Activated CD8-positive, alpha-beta T cell treated with anti-CD3 and anti-CD28 coated beads for 36 hours (primary cell): ENCODE measurements around the gene TMEM129. TPM values are rescaled to one million over a fixed set of nuclear protein-coding genes. Genes with fewer than 3 reads are reported as not detected.

Experiments used
- ATAC-seq: fragments of 200-7000 bp; cut with Tn5 transposase; one replicate; pipeline ENCODE4 v1.10.0; 2021; ENCODE audit warnings: mild to moderate bottlenecking, moderate library complexity
- CTCF ChIA-PET: fragments of 350-600 bp; sonication (Branson Sonifier 250); formaldehyde crosslinking; loops from one replicate; lab custom pipeline; 2021; ENCODE audit warnings: antibody characterized with exemption; lab: Charles Lee
- POLR2A ChIA-PET: fragments of 350-600 bp; sonication (Branson Sonifier 250); formaldehyde crosslinking; loops from one replicate; lab custom pipeline; 2021; ENCODE audit warnings: antibody characterized with exemption; lab: Charles Lee
- DNase-seq: peaks from one replicate; pipeline ENCODE4 v3.0.0-alpha.2; 2020
- H3K27ac Mint-ChIP-seq: one replicate; pipeline ENCODE4 v1.8.0; 2021; ENCODE audit warnings: mild to moderate bottlenecking, mixed read lengths
- H3K27me3 Mint-ChIP-seq: one replicate; pipeline ENCODE4 v1.8.0; 2021; ENCODE audit warnings: mixed read lengths
- H3K36me3 Mint-ChIP-seq: one replicate; pipeline ENCODE4 v1.8.0; 2021; ENCODE audit warnings: low read depth, mixed read lengths
- H3K4me1 Mint-ChIP-seq: one replicate; pipeline ENCODE4 v1.8.0; 2021; ENCODE audit warnings: low read depth, mixed read lengths
- H3K4me3 Mint-ChIP-seq: one replicate; pipeline ENCODE4 v1.8.0; 2021; ENCODE audit warnings: mild to moderate bottlenecking, moderate library complexity, mixed read lengths
- H3K9me3 Mint-ChIP-seq: one replicate; pipeline ENCODE4 v1.8.0; 2021; ENCODE audit warnings: mixed read lengths
- CTCF ChIP-seq: fragments of 200-600 bp; IDR thresholded peaks from one replicate; pipeline ENCODE4 v1.8.0; 2022; ENCODE audit warnings: antibody characterized with exemption, mild to moderate bottlenecking
- intact Hi-C: fragments of 100-400 bp; cut with micrococcal nuclease; formaldehyde crosslinking; loops from one replicate; pipeline ENCODE4 v1.10.0; 2022
- total RNA-seq, 2 experiments: library from RNA; stranded (reverse); gene quantifications; one replicate each; pipeline ENCODE4 v1.2.3, GENCODE V29; 2021

Gene TMEM129
- total RNA-seq, 2 experiments from 2014 or later = 17.8 to 18.2 TPM

- TF ChIP-seq CTCF = no peak
- Mint-ChIP-seq H3K27me3 (no peaks in the 10 kb centered on the region), H3K36me3 (peaks cover 46% of the 10 kb centered on the region), H3K27ac (no peak overlapping the region), H3K9me3 (no peaks in the 10 kb centered on the region), H3K4me1 (peaks cover 33% of the 10 kb centered on the region), H3K4me3 (no peak overlapping the region)
- DNase-seq (no peak), ATAC-seq (no peak)
- intact Hi-C loops = no loop called here
- ChIA-PET POLR2A (interaction anchor here (0.9 to 11.2 kb wide), 5 partner anchors 7 to 153 kb away, joined by 3 to 190 read pairs (median 5); partner anchors contain the start of gene SLBP), CTCF (interaction anchor here (0.8 to 15.4 kb wide), 2 partner anchors 9 to 25 kb away, joined by 4 to 257 read pairs; no protein-coding TSS in a partner anchor)
Measured at GRCh38 chr4:1717129-1718094, 3.7 kb downstream of the TMEM129 start.

DNA sequence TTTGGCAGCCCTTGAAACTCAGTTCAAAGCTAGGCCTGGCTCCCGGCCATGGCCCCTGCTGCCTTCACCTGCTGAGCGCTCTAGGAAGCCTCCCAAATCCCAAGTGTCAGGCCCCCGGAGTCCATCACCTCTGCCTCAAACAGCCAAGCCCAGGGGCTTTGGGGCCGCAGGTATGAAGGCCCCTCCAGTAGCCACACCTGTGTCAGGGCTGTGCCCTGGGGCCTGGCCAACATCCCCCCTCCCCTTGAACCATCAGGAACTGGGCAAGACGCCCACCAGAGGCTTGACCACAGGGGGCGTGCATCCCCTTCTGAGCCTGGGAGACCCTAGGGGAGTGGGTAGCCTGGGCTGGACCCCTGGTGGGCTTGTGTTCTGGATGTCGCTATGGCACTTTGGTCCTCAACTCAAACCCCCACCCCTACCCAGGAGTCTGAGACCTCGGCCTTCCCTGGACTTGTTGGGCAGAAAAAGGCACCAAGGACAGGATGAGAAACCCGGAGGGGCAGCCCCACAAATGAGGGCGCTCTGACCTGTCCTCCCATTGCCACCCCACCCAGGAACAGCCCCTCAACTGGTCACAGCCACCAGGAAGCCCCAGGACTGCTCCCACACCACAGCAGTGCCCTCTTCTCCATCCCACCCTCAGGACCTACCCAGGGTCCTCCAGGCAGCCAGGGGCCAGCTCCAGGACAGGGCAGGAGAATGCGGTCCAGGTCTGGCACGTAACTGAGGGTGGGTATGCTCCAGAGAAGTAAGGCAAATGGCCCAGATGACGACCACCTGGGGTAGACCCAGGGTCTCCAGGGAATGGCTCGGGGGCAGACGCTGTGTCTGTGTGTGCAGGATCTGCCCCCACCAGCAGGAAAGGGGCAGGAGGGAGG is 4.8 kb downstream of the TMEM129 start:
- H3K4me1 Mint-ChIP-seq = peaks cover 34% of the 10 kb centered on the region
- no peaks in the 10 kb centered on the region for H3K27me3 Mint-ChIP-seq
- intact Hi-C loops = no loop called here
- TF ChIP-seq CTCF = no peak
- peaks cover 42% of the 10 kb centered on the region for H3K36me3 Mint-ChIP-seq
- no peak overlapping the region for H3K4me3 Mint-ChIP-seq
- ChIA-PET CTCF (interaction anchor here (15.4 kb wide), 1 partner anchor 24 kb away, joined by 257 read pairs; no protein-coding TSS in a partner anchor), POLR2A (no interaction called here)
- no peaks in the 10 kb centered on the region for H3K9me3 Mint-ChIP-seq
- ATAC-seq = no peak
- DNase-seq = no peak
- H3K27ac Mint-ChIP-seq = no peak overlapping the region

DNA sequence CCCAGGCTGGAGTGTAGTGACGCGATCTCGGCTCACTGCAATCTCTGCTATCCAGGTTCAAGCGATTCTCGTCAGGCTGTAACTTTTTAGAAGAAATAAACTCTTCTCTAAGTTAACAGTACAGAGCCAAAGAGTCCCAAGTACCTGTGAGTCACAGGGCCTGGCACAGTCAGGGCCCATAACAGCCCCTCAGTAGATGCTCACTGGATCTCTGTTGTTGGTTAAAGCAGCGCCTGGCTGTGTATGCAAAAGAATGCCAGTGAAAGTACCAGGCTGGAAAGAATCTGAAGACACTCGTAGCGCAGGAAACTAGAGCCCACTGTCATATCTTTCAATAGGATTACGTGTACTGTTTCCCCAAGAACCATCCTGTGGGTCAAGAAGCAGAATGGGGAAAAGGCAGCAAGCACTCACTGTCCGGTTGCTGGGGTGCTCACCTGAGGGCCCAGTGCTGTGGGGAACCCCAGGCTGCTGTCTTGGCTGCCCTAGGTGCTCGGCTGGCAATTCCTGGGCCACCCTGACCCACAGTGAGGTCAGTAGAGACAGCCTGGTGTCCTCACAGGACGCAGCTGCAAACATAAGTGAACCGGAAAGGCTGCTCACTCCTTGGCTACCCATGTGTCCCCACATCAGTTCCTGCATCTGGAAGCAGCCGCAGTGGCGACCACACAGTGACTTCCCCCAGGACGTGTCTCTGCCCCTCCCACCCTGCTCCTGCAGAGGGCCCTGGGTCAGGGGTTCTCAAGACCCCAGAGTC is 5.9 kb downstream of the TMEM129 start:
- ChIA-PET CTCF (interaction anchor here (0.5 to 2.1 kb wide), 2 partner anchors 22 to 26 kb away, joined by 5 to 10 read pairs; no protein-coding TSS in a partner anchor), POLR2A (interaction anchor here (8.3 to 9.5 kb wide), 2 partner anchors 8 to 23 kb away, joined by 76 to 190 read pairs; partner anchors contain the start of genes TACC3 and TMEM129)
- peaks cover 43% of the 10 kb centered on the region for H3K4me1 Mint-ChIP-seq
- no peak for TF ChIP-seq CTCF
- peaks cover 52% of the 10 kb centered on the region for H3K36me3 Mint-ChIP-seq
- H3K27ac Mint-ChIP-seq = peak overlapping the region; percentile 100
- intact Hi-C loops = no loop called here
- DNase-seq = no peak
- peak overlapping the region; percentile 92 for H3K4me3 Mint-ChIP-seq
- no peaks in the 10 kb centered on the region for H3K27me3 Mint-ChIP-seq
- no peak for ATAC-seq
- H3K9me3 Mint-ChIP-seq = no peaks in the 10 kb centered on the region

GRCh38 chr4:1714303-1715001 is 6.7 kb downstream of the TMEM129 start:
- ATAC-seq (no peak), DNase-seq (no peak)
- ChIA-PET CTCF (interaction anchor here (0.8 to 2.1 kb wide), 6 partner anchors 7 to 32 kb away, joined by 3 to 10 read pairs (median 3); no protein-coding TSS in a partner anchor), POLR2A (interaction anchor here (3.8 to 9.5 kb wide), 3 partner anchors 9 to 22 kb away, joined by 26 to 190 read pairs (median 76); partner anchors contain the start of genes TACC3 and TMEM129)
- no peaks in the 10 kb centered on the region for H3K9me3 Mint-ChIP-seq
- peaks cover 54% of the 10 kb centered on the region for H3K36me3 Mint-ChIP-seq
- H3K4me1 Mint-ChIP-seq = peaks cover 43% of the 10 kb centered on the region
- H3K27ac Mint-ChIP-seq = peak overlapping the region; percentile 100
- TF ChIP-seq CTCF = no peak
- intact Hi-C loops = no loop called here
- H3K4me3 Mint-ChIP-seq = peak overlapping the region; percentile 92
- H3K27me3 Mint-ChIP-seq = no peaks in the 10 kb centered on the region
